ENCODE results near the gene PREX1.
A peak's percentile ranks its signal among the peaks of the same experiment; 100 is the strongest.

PREX1 gene

DNA sequence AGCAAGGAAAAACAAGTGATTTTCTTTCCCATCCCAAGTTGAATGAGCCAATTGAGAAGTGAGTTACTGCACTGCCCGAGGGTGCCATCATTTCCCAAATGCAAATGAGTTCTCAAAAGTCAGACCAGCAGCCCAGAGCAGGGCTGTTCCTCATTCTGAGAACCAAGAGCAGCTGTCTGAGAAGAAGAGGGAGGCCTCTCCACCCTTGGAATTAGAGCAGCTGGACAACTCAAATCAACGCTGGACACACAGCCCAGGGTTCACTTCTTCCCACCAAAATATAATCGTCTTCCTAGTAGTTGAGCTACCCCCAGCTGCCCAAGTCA is 4.6 kb upstream of the PREX1 start:
- Histone ChIP-seq H2BK5ac (ENCODE audit: low read length) (no peak overlapping the region), H3K79me1 (ENCODE audit: low read depth, low read length) (no peaks in the 10 kb centered on the region), H2BK120ac (ENCODE audit: low read depth, low read length) (no peak overlapping the region), H3K4me2 (ENCODE audit: insufficient read depth, low read length, poor library complexity, severe bottlenecking) (no peak overlapping the region), H2BK12ac (ENCODE audit: low read length) (no peak overlapping the region), H3K4me3 (ENCODE audit: low read length in 2 of 2) (no peak overlapping the region), H3K18ac (ENCODE audit: low read length) (no peak overlapping the region), H3K9ac (ENCODE audit: low read depth, low read length, poor library complexity) (no peak overlapping the region), H4K8ac (ENCODE audit: low read depth, low read length) (no peak overlapping the region), H3K36me3 (replicated peaks in 1 of 2; ENCODE audit: control insufficient read depth in 2 of 2, insufficient read depth in 2 of 2, low read length in 2 of 2) (no peaks in the 10 kb centered on the region), H2AK5ac (ENCODE audit: low read depth, low read length) (no peak overlapping the region), H3K14ac (ENCODE audit: low read length) (no peak overlapping the region), H3K27me3 (ENCODE audit: control insufficient read depth in 3 of 3, insufficient read depth in 3 of 3, low read depth in 1 of 3, low read length in 3 of 3) (peaks cover 0 to 10% (median 0%) of the 10 kb centered on the region in 3 experiments), H4K91ac (ENCODE audit: low read depth, low read length, poor library complexity) (no peak overlapping the region), H2BK15ac (ENCODE audit: low read length) (no peak overlapping the region), H3K23ac (ENCODE audit: low read depth, low read length, poor library complexity) (no peak overlapping the region), H3K4me1 (ENCODE audit: control insufficient read depth in 2 of 2, insufficient read depth in 1 of 2, low read depth in 1 of 2, low read length in 2 of 2) (peaks cover 2 to 16% of the 10 kb centered on the region in 2 donors), H3K9me3 (replicated peaks in 1 of 2; ENCODE audit: control insufficient read depth in 2 of 2, insufficient read depth in 1 of 2, low read depth in 1 of 2, low read length in 2 of 2) (no peaks in the 10 kb centered on the region), H2AFZ (ENCODE audit: low read length) (peak overlapping the region; percentile 79), H3K4ac (ENCODE audit: low read length) (no peak overlapping the region), H3K27ac (replicated peaks; ENCODE audit: low read length) (no peak overlapping the region)
- no peak for DNase-seq (ENCODE audit: low spot score)
- WGBS, 2 donors (ENCODE audit: extremely low coverage in 2 of 2, insufficient read length in 2 of 2, insufficient replicate concordance in 1 of 2): no CpG with 5 or more reads among the region's 3 CpGs

DNA sequence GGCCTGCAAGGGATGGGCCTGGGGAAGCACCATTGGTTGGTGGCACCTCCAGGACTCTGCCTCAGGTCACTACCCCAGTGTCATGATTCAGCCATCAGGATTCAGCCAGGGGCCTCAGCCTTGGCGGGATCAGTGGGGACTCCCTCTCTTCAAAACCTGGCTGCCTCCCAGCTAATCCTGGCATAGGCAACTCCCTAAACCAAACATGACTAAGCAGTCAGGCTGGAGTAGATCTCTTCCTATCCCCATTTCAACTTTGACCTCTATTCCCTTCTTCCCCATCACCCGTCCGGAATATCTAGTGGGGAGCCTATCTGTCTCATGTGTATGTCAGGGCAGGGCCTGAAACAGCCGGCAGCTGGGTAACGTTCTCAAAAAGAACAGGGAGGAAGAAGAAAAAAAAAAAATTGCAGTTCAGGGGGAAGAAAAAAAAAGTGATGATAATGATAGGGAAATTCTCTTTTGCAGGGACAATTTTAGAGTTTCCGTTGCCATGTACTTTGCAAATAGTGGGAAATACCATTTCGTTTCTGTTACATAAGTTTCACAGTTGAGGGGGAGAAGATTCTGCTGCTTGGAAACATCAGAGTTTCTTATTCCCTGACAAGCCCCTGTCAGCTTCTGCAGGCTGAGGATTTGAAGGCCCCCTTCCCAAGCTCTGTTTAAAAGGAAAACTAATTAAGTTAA is 4.1 kb upstream of the PREX1 start:
- Histone ChIP-seq H2BK12ac (ENCODE audit: low read length) (no peak overlapping the region), H3K36me3 (replicated peaks in 1 of 2; ENCODE audit: control insufficient read depth in 2 of 2, insufficient read depth in 2 of 2, low read length in 2 of 2) (no peaks in the 10 kb centered on the region), H2AK5ac (ENCODE audit: low read depth, low read length) (no peak overlapping the region), H3K9ac (ENCODE audit: low read depth, low read length, poor library complexity) (no peak overlapping the region), H3K4me3 (ENCODE audit: low read length in 2 of 2) (no peak overlapping the region), H2AFZ (ENCODE audit: low read length) (peak overlapping the region; percentile 79), H2BK5ac (ENCODE audit: low read length) (no peak overlapping the region), H3K27me3 (ENCODE audit: control insufficient read depth in 3 of 3, insufficient read depth in 3 of 3, low read depth in 1 of 3, low read length in 3 of 3) (peaks cover 0 to 10% (median 0%) of the 10 kb centered on the region in 3 experiments), H2BK15ac (ENCODE audit: low read length) (no peak overlapping the region), H3K79me1 (ENCODE audit: low read depth, low read length) (no peaks in the 10 kb centered on the region), H3K18ac (ENCODE audit: low read length) (no peak overlapping the region), H3K14ac (ENCODE audit: low read length) (no peak overlapping the region), H3K4me1 (ENCODE audit: control insufficient read depth in 2 of 2, insufficient read depth in 1 of 2, low read depth in 1 of 2, low read length in 2 of 2) (peaks cover 2 to 16% of the 10 kb centered on the region in 2 donors), H4K91ac (ENCODE audit: low read depth, low read length, poor library complexity) (no peak overlapping the region), H3K4me2 (ENCODE audit: insufficient read depth, low read length, poor library complexity, severe bottlenecking) (no peak overlapping the region), H3K9me3 (replicated peaks in 1 of 2; ENCODE audit: control insufficient read depth in 2 of 2, insufficient read depth in 1 of 2, low read depth in 1 of 2, low read length in 2 of 2) (no peaks in the 10 kb centered on the region), H3K4ac (ENCODE audit: low read length) (no peak overlapping the region), H3K23ac (ENCODE audit: low read depth, low read length, poor library complexity) (no peak overlapping the region), H4K8ac (ENCODE audit: low read depth, low read length) (no peak overlapping the region), H3K27ac (replicated peaks; ENCODE audit: low read length) (no peak overlapping the region), H2BK120ac (ENCODE audit: low read depth, low read length) (no peak overlapping the region)
- DNase-seq (ENCODE audit: low spot score): no peak
- WGBS, 2 donors (ENCODE audit: extremely low coverage in 2 of 2, insufficient read length in 2 of 2, insufficient replicate concordance in 1 of 2): no CpG with 5 or more reads among the region's 7 CpGs

DNA sequence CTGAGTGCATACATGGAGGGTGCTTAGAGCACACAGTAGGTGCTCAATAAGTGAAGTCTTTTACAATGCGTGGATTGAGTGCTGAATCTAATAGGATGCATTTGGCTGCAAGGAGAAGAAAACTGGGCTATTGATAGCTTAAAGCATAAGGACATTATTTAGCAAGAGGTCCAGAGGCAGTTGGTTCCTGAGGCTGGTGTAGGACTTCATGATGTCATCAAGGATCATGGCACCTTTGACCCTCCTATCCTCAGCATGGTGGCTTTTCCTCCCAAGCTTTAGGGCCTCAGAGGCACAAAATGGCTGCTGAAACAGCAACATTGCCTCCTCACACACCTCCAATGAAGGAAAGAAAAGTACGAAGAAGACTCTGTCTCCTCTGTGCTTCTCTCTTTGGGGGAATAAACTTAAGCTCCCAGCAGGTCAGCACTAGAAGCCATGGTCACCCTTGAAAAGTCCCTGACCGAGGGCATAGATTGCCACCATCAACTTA is 3.1 kb upstream of the PREX1 start:
- H4K8ac ChIP-seq (ENCODE audit: low read depth, low read length): no peak overlapping the region
- no peak for DNase-seq (ENCODE audit: low spot score)
- no peak overlapping the region for H2BK5ac ChIP-seq (ENCODE audit: low read length)
- H2BK120ac ChIP-seq (ENCODE audit: low read depth, low read length): no peak overlapping the region
- H2BK12ac ChIP-seq (ENCODE audit: low read length): no peak overlapping the region
- no peak overlapping the region for H2BK15ac ChIP-seq (ENCODE audit: low read length)
- no peak overlapping the region for H3K23ac ChIP-seq (ENCODE audit: low read depth, low read length, poor library complexity)
- no peak overlapping the region for H3K9ac ChIP-seq (ENCODE audit: low read depth, low read length, poor library complexity)
- H3K14ac ChIP-seq (ENCODE audit: low read length): no peak overlapping the region
- H3K4ac ChIP-seq (ENCODE audit: low read length): no peak overlapping the region
- H3K18ac ChIP-seq (ENCODE audit: low read length): no peak overlapping the region
- no peak overlapping the region for H4K91ac ChIP-seq (ENCODE audit: low read depth, low read length, poor library complexity)
- H2AK5ac ChIP-seq (ENCODE audit: low read depth, low read length): no peak overlapping the region
- peaks cover 0 to 10% (median 0%) of the 10 kb centered on the region in 3 experiments for H3K27me3 ChIP-seq (ENCODE audit: control insufficient read depth in 3 of 3, insufficient read depth in 3 of 3, low read depth in 1 of 3, low read length in 3 of 3)
- H2AFZ ChIP-seq (ENCODE audit: low read length): no peak overlapping the region
- no peaks in the 10 kb centered on the region for H3K9me3 ChIP-seq (replicated peaks in 1 of 2; ENCODE audit: control insufficient read depth in 2 of 2, insufficient read depth in 1 of 2, low read depth in 1 of 2, low read length in 2 of 2)
- no peaks in the 10 kb centered on the region for H3K79me1 ChIP-seq (ENCODE audit: low read depth, low read length)
- no CpG with 5 or more reads among the region's 3 CpGs for WGBS, 2 donors (ENCODE audit: extremely low coverage in 2 of 2, insufficient read length in 2 of 2, insufficient replicate concordance in 1 of 2)
- H3K4me1 ChIP-seq (ENCODE audit: control insufficient read depth in 2 of 2, insufficient read depth in 1 of 2, low read depth in 1 of 2, low read length in 2 of 2): peaks cover 6 to 18% of the 10 kb centered on the region in 2 donors
- no peak overlapping the region for H3K27ac ChIP-seq (replicated peaks; ENCODE audit: low read length)
- no peaks in the 10 kb centered on the region for H3K36me3 ChIP-seq (replicated peaks in 1 of 2; ENCODE audit: control insufficient read depth in 2 of 2, insufficient read depth in 2 of 2, low read length in 2 of 2)
- H3K4me3 ChIP-seq (ENCODE audit: low read length in 2 of 2): no peak overlapping the region
- no peak overlapping the region for H3K4me2 ChIP-seq (ENCODE audit: insufficient read depth, low read length, poor library complexity, severe bottlenecking)

DNA sequence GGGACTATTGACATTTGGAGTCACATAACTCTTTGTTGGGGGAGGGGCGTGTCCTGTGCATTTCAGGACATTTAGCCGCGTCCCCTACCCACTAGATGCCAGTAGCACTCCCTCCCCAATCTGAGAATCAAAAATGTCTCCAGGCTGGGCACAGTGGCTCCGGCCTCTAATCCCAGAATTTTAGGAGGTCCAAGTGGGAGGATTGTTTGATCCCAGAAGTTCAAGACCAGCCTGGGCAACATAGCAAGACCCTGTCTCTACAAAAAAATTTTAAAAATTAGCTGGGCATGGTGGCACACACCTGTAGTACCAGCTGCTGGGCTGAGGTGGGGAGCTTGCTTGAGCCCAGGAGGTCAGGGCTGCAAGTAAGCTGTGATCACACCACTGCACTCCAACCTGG is 2.1 kb upstream of the PREX1 start:
- peaks cover 14 to 26% of the 10 kb centered on the region in 2 donors for H3K4me1 ChIP-seq (ENCODE audit: control insufficient read depth in 2 of 2, insufficient read depth in 1 of 2, low read depth in 1 of 2, low read length in 2 of 2)
- H3K18ac ChIP-seq (ENCODE audit: low read length): no peak overlapping the region
- no peak overlapping the region for H4K91ac ChIP-seq (ENCODE audit: low read depth, low read length, poor library complexity)
- no peak overlapping the region for H3K23ac ChIP-seq (ENCODE audit: low read depth, low read length, poor library complexity)
- H2BK12ac ChIP-seq (ENCODE audit: low read length): no peak overlapping the region
- H2BK5ac ChIP-seq (ENCODE audit: low read length): no peak overlapping the region
- WGBS, 2 donors (ENCODE audit: extremely low coverage in 2 of 2, insufficient read length in 2 of 2, insufficient replicate concordance in 1 of 2): no CpG with 5 or more reads among the region's 4 CpGs
- peaks cover 0 to 10% (median 0%) of the 10 kb centered on the region in 3 experiments for H3K27me3 ChIP-seq (ENCODE audit: control insufficient read depth in 3 of 3, insufficient read depth in 3 of 3, low read depth in 1 of 3, low read length in 3 of 3)
- no peak overlapping the region for H3K27ac ChIP-seq (replicated peaks; ENCODE audit: low read length)
- H3K4me2 ChIP-seq (ENCODE audit: insufficient read depth, low read length, poor library complexity, severe bottlenecking): no peak overlapping the region
- H2AFZ ChIP-seq (ENCODE audit: low read length): no peak overlapping the region
- H2BK15ac ChIP-seq (ENCODE audit: low read length): no peak overlapping the region
- H3K14ac ChIP-seq (ENCODE audit: low read length): no peak overlapping the region
- H3K4ac ChIP-seq (ENCODE audit: low read length): no peak overlapping the region
- peaks cover 0 to 6% of the 10 kb centered on the region in 2 donors for H3K36me3 ChIP-seq (replicated peaks in 1 of 2; ENCODE audit: control insufficient read depth in 2 of 2, insufficient read depth in 2 of 2, low read length in 2 of 2)
- no peaks in the 10 kb centered on the region for H3K9me3 ChIP-seq (replicated peaks in 1 of 2; ENCODE audit: control insufficient read depth in 2 of 2, insufficient read depth in 1 of 2, low read depth in 1 of 2, low read length in 2 of 2)
- DNase-seq (ENCODE audit: low spot score): no peak
- H4K8ac ChIP-seq (ENCODE audit: low read depth, low read length): no peak overlapping the region
- H2AK5ac ChIP-seq (ENCODE audit: low read depth, low read length): no peak overlapping the region
- no peak overlapping the region for H2BK120ac ChIP-seq (ENCODE audit: low read depth, low read length)
- H3K9ac ChIP-seq (ENCODE audit: low read depth, low read length, poor library complexity): no peak overlapping the region
- no peaks in the 10 kb centered on the region for H3K79me1 ChIP-seq (ENCODE audit: low read depth, low read length)
- no peak overlapping the region for H3K4me3 ChIP-seq (ENCODE audit: low read length in 2 of 2)
